ENCODE data around the gene CCDC85C. TPM values are rescaled to one million over a fixed set of nuclear protein-coding genes. Genes with fewer than 3 reads are reported as not detected.
A peak's percentile ranks its signal among the peaks of the same experiment; 100 is the strongest.

Gene CCDC85C
- polyA plus RNA-seq, 1 experiment: 11.8 TPM

GRCh38 chr14:99605299-99605961 is 1.4 kb upstream of the CCDC85C start:
- no peaks in the 10 kb centered on the region for H3K36me3 ChIP-seq (ENCODE audit: control insufficient read depth, insufficient read depth, low read length)
- H3K27me3 ChIP-seq (ENCODE audit: control insufficient read depth, insufficient read depth, low read length): no peaks in the 10 kb centered on the region
- ChIA-PET POLR2A (no interaction called here), CTCF (interaction anchor here (0.6 to 4.2 kb wide), 12 partner anchors 10 to 88 kb away, joined by 3 to 13 read pairs (median 4); no protein-coding TSS in a partner anchor)
- no peak for DNase-seq (ENCODE audit: low read depth)
- no peak for TF ChIP-seq CTCF (IDR thresholded peaks at IDR 0.05; ENCODE audit: insufficient read depth, low read depth, low read length)
- H3K4me3 ChIP-seq (ENCODE audit: low read depth, low read length): peak overlapping the region; percentile 77

GRCh38 chr14:99604766-99605298 is 825 bp upstream of the CCDC85C start:
- CTCF ChIA-PET: interaction anchor here (0.7 to 4.2 kb wide), 10 partner anchors 10 to 81 kb away, joined by 3 to 13 read pairs (median 4); no protein-coding TSS in a partner anchor
- Histone ChIP-seq H3K36me3 (ENCODE audit: control insufficient read depth, insufficient read depth, low read length) (no peaks in the 10 kb centered on the region), H3K27me3 (ENCODE audit: control insufficient read depth, insufficient read depth, low read length) (no peaks in the 10 kb centered on the region), H3K4me3 (ENCODE audit: low read depth, low read length) (peak overlapping the region; percentile 77)
- DNase-seq (ENCODE audit: low read depth): no peak
- POLR2A ChIA-PET: no interaction called here
- no peak for TF ChIP-seq CTCF (IDR thresholded peaks at IDR 0.05; ENCODE audit: insufficient read depth, low read depth, low read length)

- no peaks in the 10 kb centered on the region for H3K36me3 ChIP-seq (ENCODE audit: control insufficient read depth, insufficient read depth, low read length)
- ChIA-PET POLR2A (no interaction called here), CTCF (interaction anchor here (0.7 to 4.2 kb wide), 6 partner anchors 9 to 80 kb away, joined by 3 to 13 read pairs (median 4); no protein-coding TSS in a partner anchor)
- TF ChIP-seq CTCF (IDR thresholded peaks at IDR 0.05; ENCODE audit: insufficient read depth, low read depth, low read length): no peak
- peak; percentile 43 for DNase-seq (ENCODE audit: low read depth)
- peak overlapping the region; percentile 77 for H3K4me3 ChIP-seq (ENCODE audit: low read depth, low read length)
- no peaks in the 10 kb centered on the region for H3K27me3 ChIP-seq (ENCODE audit: control insufficient read depth, insufficient read depth, low read length)
Measured at GRCh38 chr14:99604278-99604765, 315 bp upstream of the CCDC85C start.

GRCh38 chr14:99602788-99603415 is 1.1 kb downstream of the CCDC85C start:
- Histone ChIP-seq H3K27me3 (ENCODE audit: control insufficient read depth, insufficient read depth, low read length) (no peaks in the 10 kb centered on the region), H3K4me3 (ENCODE audit: low read depth, low read length) (peak overlapping the region; percentile 39), H3K36me3 (ENCODE audit: control insufficient read depth, insufficient read depth, low read length) (no peaks in the 10 kb centered on the region)
- POLR2A ChIA-PET: no interaction called here
- CTCF ChIA-PET: interaction anchor here (1.0 to 4.2 kb wide), 2 partner anchors 14 to 21 kb away, joined by 5 to 13 read pairs; no protein-coding TSS in a partner anchor
- DNase-seq (ENCODE audit: low read depth): no peak
- TF ChIP-seq CTCF (IDR thresholded peaks at IDR 0.05; ENCODE audit: insufficient read depth, low read depth, low read length): no peak

Data from BJ (cell line).